AG10803 (cell line): Measurements from ENCODE around the gene ZNF541.
A peak's percentile ranks its signal among the peaks of the same experiment; 100 is the strongest.

Experiments used
- DNase-seq: peaks from one replicate; pipeline ENCODE4 v3.0.0; 2010; ENCODE audit warnings: low read depth
- H3K4me3 ChIP-seq: 2 replicates; pipeline ENCODE4 v1.5.1; 2011; ENCODE audit warnings: mild to moderate bottlenecking, low read length, control low read depth
- CTCF ChIP-seq: conservative IDR thresholded peaks from 2 replicates; pipeline ENCODE4 v1.5.1; 2011; ENCODE audit warnings: mild to moderate bottlenecking, low read length, control low read depth, inconsistent platforms

ZNF541 gene

GRCh38 chr19:47549261-47549862 is 23.6 kb downstream of the ZNF541 start:
- DNase-seq = no peak

GRCh38 chr19:47547199-47547598 is 25.7 kb downstream of the ZNF541 start:
- TF ChIP-seq CTCF = no peak
- DNase-seq = no peak
- no peak overlapping the region for H3K4me3 ChIP-seq

More at GRCh38 chr19:47549261-47549862, 23.6 kb downstream of the ZNF541 start:
- H3K4me3 ChIP-seq = no peak overlapping the region
- TF ChIP-seq CTCF = no peak

GRCh38 chr19:47545061-47545948 is 27.6 kb downstream of the ZNF541 start:
- no peak for TF ChIP-seq CTCF
- no peak for DNase-seq
- H3K4me3 ChIP-seq = no peak overlapping the region

- no peak for TF ChIP-seq CTCF
- no peak overlapping the region for H3K4me3 ChIP-seq
- DNase-seq = no peak
These were observed 28.5 kb downstream of the ZNF541 start for GRCh38 chr19:47544476-47544875.

GRCh38 chr19:47544075-47544474 is 28.9 kb downstream of the ZNF541 start:
- no peak for TF ChIP-seq CTCF
- no peak overlapping the region for H3K4me3 ChIP-seq
- no peak for DNase-seq

- TF ChIP-seq CTCF = no peak
- DNase-seq = peak; percentile 66
- H3K4me3 ChIP-seq = no peak overlapping the region
These were observed 30.9 kb downstream of the ZNF541 start for GRCh38 chr19:47542030-47542475.

- no peak overlapping the region for H3K4me3 ChIP-seq
- TF ChIP-seq CTCF = no peak
- no peak for DNase-seq
These were observed 31.4 kb downstream of the ZNF541 start for GRCh38 chr19:47541518-47541917.
